ENCODE results near the gene MAP4. TPM values are rescaled to one million over a fixed set of nuclear protein-coding genes. Genes with fewer than 3 reads are reported as not detected.

The MAP4 gene
- polyA plus RNA-seq, 2 of the 4 experiments (the other 2 are of a cell fraction): 77.7 to 98.5 TPM

- H3K4me1 ChIP-seq: no peaks in the 10 kb centered on the region
- H3K9me3 ChIP-seq: no peaks in the 10 kb centered on the region
- FAIRE-seq: no peak
- no peak overlapping the region for H3K4me2 ChIP-seq
- TF ChIP-seq, protein P1, sequence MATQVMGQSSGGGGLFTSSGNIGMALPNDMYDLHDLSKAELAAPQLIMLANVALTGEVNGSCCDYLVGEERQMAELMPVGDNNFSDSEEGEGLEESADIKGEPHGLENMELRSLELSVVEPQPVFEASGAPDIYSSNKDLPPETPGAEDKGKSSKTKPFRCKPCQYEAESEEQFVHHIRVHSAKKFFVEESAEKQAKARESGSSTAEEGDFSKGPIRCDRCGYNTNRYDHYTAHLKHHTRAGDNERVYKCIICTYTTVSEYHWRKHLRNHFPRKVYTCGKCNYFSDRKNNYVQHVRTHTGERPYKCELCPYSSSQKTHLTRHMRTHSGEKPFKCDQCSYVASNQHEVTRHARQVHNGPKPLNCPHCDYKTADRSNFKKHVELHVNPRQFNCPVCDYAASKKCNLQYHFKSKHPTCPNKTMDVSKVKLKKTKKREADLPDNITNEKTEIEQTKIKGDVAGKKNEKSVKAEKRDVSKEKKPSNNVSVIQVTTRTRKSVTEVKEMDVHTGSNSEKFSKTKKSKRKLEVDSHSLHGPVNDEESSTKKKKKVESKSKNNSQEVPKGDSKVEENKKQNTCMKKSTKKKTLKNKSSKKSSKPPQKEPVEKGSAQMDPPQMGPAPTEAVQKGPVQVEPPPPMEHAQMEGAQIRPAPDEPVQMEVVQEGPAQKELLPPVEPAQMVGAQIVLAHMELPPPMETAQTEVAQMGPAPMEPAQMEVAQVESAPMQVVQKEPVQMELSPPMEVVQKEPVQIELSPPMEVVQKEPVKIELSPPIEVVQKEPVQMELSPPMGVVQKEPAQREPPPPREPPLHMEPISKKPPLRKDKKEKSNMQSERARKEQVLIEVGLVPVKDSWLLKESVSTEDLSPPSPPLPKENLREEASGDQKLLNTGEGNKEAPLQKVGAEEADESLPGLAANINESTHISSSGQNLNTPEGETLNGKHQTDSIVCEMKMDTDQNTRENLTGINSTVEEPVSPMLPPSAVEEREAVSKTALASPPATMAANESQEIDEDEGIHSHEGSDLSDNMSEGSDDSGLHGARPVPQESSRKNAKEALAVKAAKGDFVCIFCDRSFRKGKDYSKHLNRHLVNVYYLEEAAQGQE (IDR thresholded peaks at IDR 0.05): no peak
- TF ChIP-seq BHLHE40 (IDR thresholded peaks at IDR 0.05; ENCODE audit: low read depth, low read length): no peak
- no peak for TF ChIP-seq FOXS1 (CRISPR knock-in tag; IDR thresholded peaks at IDR 0.05)
- 0 out of 2 replicates have a peak, but pooled peaks have one; percentile 56 for TF ChIP-seq POLR2AphosphoS2 (conservative IDR thresholded peaks at IDR 0.05; ENCODE audit: low read length)
- no peak for TF ChIP-seq RNF2 (IDR thresholded peaks at IDR 0.05; ENCODE audit: borderline replicate concordance, low read depth)
- no peak overlapping the region for H3K4me3 ChIP-seq
- ChIA-PET POLR2A (interaction anchor here (0.5 kb wide), 1 partner anchor 18 kb away, joined by 3 read pairs; no protein-coding TSS in a partner anchor), CTCF (interaction anchor here (1.0 to 3.3 kb wide), 6 partner anchors 9 to 307 kb away, joined by 3 to 17 read pairs (median 6); no protein-coding TSS in a partner anchor)
- H3K27ac ChIP-seq: no peak overlapping the region
- DNase-seq (ENCODE audit: low read depth in 1 of 2, low spot score in 1 of 2): no peak
- WGBS (ENCODE audit: missing lambda C conversion rate): 93% methylated on average over 12 of the region's 14 CpGs
- ATAC-seq: no peak
Measured at GRCh38 chr3:47850564-47851410, 165.4 kb downstream of the MAP4 start.

GRCh38 chr3:47849699-47850563, 166.3 kb downstream of the MAP4 start:
- no peak for TF ChIP-seq BHLHE40 (IDR thresholded peaks at IDR 0.05; ENCODE audit: low read depth, low read length)
- no peak for TF ChIP-seq KDM1A (IDR thresholded peaks at IDR 0.05; ENCODE audit: low read depth)
- TF ChIP-seq RAD21 (conservative IDR thresholded peaks at IDR 0.05 in 1 of 2, IDR thresholded peaks at IDR 0.05 in 1 of 2): peak in 1 of 2 experiments; percentile 25; a peak in 1 of 5 replicates
- TF ChIP-seq, protein P2, sequence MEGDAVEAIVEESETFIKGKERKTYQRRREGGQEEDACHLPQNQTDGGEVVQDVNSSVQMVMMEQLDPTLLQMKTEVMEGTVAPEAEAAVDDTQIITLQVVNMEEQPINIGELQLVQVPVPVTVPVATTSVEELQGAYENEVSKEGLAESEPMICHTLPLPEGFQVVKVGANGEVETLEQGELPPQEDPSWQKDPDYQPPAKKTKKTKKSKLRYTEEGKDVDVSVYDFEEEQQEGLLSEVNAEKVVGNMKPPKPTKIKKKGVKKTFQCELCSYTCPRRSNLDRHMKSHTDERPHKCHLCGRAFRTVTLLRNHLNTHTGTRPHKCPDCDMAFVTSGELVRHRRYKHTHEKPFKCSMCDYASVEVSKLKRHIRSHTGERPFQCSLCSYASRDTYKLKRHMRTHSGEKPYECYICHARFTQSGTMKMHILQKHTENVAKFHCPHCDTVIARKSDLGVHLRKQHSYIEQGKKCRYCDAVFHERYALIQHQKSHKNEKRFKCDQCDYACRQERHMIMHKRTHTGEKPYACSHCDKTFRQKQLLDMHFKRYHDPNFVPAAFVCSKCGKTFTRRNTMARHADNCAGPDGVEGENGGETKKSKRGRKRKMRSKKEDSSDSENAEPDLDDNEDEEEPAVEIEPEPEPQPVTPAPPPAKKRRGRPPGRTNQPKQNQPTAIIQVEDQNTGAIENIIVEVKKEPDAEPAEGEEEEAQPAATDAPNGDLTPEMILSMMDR (IDR thresholded peaks at IDR 0.05): peak; percentile 33; the same call in 2 of the 3 replicates
- peak in 1 of 2 experiments; percentile 44 for DNase-seq (ENCODE audit: low read depth in 1 of 2, low spot score in 1 of 2)
- ATAC-seq: peak; percentile 60 to 73
- WGBS (ENCODE audit: missing lambda C conversion rate): 90% methylated on average over 31 of the region's 35 CpGs
- Histone ChIP-seq H3K4me1 (no peaks in the 10 kb centered on the region), H3K4me3 (no peak overlapping the region), H3K4me2 (no peak overlapping the region), H3K27ac (no peak overlapping the region), H3K9me3 (no peaks in the 10 kb centered on the region)
- ChIA-PET CTCF (interaction anchor here (1.0 to 3.3 kb wide), 7 partner anchors 10 to 308 kb away, joined by 3 to 17 read pairs (median 6); no protein-coding TSS in a partner anchor), POLR2A (no interaction called here)
- FAIRE-seq: no peak

- 92% methylated on average over 12 of the region's 14 CpGs for WGBS (ENCODE audit: missing lambda C conversion rate)
- CTCF ChIA-PET: interaction anchor here (1.0 to 3.3 kb wide), 6 partner anchors 10 to 303 kb away, joined by 3 to 17 read pairs (median 6); no protein-coding TSS in a partner anchor
- Histone ChIP-seq H3K27ac (no peak overlapping the region), H3K9me3 (no peaks in the 10 kb centered on the region), H3K4me3 (no peak overlapping the region), H3K4me2 (no peak overlapping the region), H3K4me1 (no peaks in the 10 kb centered on the region)
- POLR2A ChIA-PET: no interaction called here
- DNase-seq (ENCODE audit: low read depth in 1 of 2, low spot score in 1 of 2) (no peak), FAIRE-seq (no peak), ATAC-seq (peak in 1 of 2 experiments; percentile 2; a peak in 2 of 6 replicates)
- TF ChIP-seq GATA3 (IDR thresholded peaks at IDR 0.05; ENCODE audit: borderline replicate concordance): no peak
- no peak for TF ChIP-seq RNF2 (IDR thresholded peaks at IDR 0.05; ENCODE audit: borderline replicate concordance, low read depth)
- no peak for TF ChIP-seq HDAC2 (IDR thresholded peaks at IDR 0.05)
- no peak for TF ChIP-seq RAD21 (conservative IDR thresholded peaks at IDR 0.05 in 1 of 2, IDR thresholded peaks at IDR 0.05 in 1 of 2)
- no peak for TF ChIP-seq ZNF302 (CRISPR knock-in tag; IDR thresholded peaks at IDR 0.05)
- no peak for TF ChIP-seq POLR2A (IDR thresholded peaks at IDR 0.05; ENCODE audit: low read length)
- no peak for TF ChIP-seq ZC3H11A (IDR thresholded peaks at IDR 0.05)
- no peak for TF ChIP-seq HMGXB4 (CRISPR knock-in tag; IDR thresholded peaks at IDR 0.05; ENCODE audit: borderline replicate concordance)
- TF ChIP-seq ESRRA (IDR thresholded peaks at IDR 0.05; ENCODE audit: borderline replicate concordance, low read length): no peak
Measured at GRCh38 chr3:47849186-47849698, 167.0 kb downstream of the MAP4 start.

Data from A549 (cell line).